Measurements from ENCODE around the gene FKBP14. TPM values are rescaled to one million over a fixed set of nuclear protein-coding genes. Genes with fewer than 3 reads are reported as not detected.

FKBP14 gene
- polyA plus RNA-seq, 3 donors = 0.43 to 1.9 (median 1.1) TPM

DNA sequence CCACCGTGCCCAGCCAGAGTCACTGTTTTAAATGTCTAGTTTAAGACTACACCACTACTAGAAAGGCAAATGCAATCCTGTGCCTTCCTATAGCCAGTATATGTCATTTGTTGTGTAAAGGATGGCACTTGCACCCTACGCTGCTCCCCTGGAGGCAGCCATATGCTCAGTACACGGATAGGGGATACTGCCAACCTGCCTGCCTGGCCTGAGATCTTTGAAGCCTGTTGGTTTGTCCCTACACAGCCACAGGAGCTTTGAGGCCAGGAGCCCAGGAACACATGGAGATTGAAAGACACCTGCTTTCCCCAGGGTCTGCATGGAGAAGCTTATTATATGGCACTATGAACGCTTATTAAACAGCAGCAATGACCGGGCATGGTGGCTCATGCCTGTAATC, 34.6 kb downstream of the FKBP14 start:
- peak overlapping the region in 1 of 7 donors; percentile 23 for H3K27ac Mint-ChIP-seq
- no peaks in the 10 kb centered on the region for H4K20me1 ChIP-seq (ENCODE audit: insufficient read depth, low read length)
- no peaks in the 10 kb centered on the region for H3K36me3 ChIP-seq (replicated peaks in 1 of 2; ENCODE audit: control insufficient read depth in 1 of 2, insufficient read depth in 2 of 2, low read length in 2 of 2)
- intact Hi-C loops (cut with micrococcal nuclease) = loop anchor here in 1 of 2 donors (5.0 kb wide), 1 partner anchor 35 kb away; the partner anchor contains the start of genes FKBP14 and PLEKHA8
- H3K9ac ChIP-seq (ENCODE audit: insufficient read depth, low read length, poor library complexity, severe bottlenecking) = no peak overlapping the region
- H3K79me2 ChIP-seq (ENCODE audit: insufficient read depth, low read length) = peaks cover 23% of the 10 kb centered on the region
- H3K4me3 Mint-ChIP-seq = no peak overlapping the region
- H3K9me3 Mint-ChIP-seq = peaks cover 12 to 32% (median 27%) of the 10 kb centered on the region in 7 donors
- peaks cover 20 to 26% of the 10 kb centered on the region in 2 donors for H3K4me1 ChIP-seq (ENCODE audit: control insufficient read depth in 1 of 2, insufficient read depth in 2 of 2, low read length in 2 of 2)
- no peak overlapping the region for H3K27ac ChIP-seq (ENCODE audit: low read depth in 1 of 2, low read length in 2 of 2)
- no peak for DNase-seq
- peaks cover 6 to 12% of the 10 kb centered on the region in 2 donors for H3K36me3 Mint-ChIP-seq
- peaks cover 0 to 5% of the 10 kb centered on the region in 2 donors for H3K27me3 ChIP-seq (ENCODE audit: control insufficient read depth in 2 of 2, insufficient read depth in 2 of 2, low read length in 2 of 2)
- peaks cover 16% of the 10 kb centered on the region in 2 donors for H3K9me3 ChIP-seq (replicated peaks in 1 of 2; ENCODE audit: control insufficient read depth in 1 of 2, insufficient read depth in 1 of 2, low read length in 2 of 2)
- H3K4me2 ChIP-seq (replicated peaks; ENCODE audit: extremely low read depth, low read length, poor library complexity, severe bottlenecking) = no peak overlapping the region
- peaks cover 23% of the 10 kb centered on the region for H3K4me1 Mint-ChIP-seq
- H2AFZ ChIP-seq (ENCODE audit: insufficient read depth, low read depth, low read length, poor library complexity, severe bottlenecking) = no peak overlapping the region
- 95% methylated on average over 3 of the region's 5 CpGs for WGBS (ENCODE audit: insufficient coverage)
- no peak overlapping the region for H3K4me3 ChIP-seq (replicated peaks in 1 of 3; ENCODE audit: low read depth in 2 of 3, low read length in 3 of 3)
- TF ChIP-seq, protein P1, sequence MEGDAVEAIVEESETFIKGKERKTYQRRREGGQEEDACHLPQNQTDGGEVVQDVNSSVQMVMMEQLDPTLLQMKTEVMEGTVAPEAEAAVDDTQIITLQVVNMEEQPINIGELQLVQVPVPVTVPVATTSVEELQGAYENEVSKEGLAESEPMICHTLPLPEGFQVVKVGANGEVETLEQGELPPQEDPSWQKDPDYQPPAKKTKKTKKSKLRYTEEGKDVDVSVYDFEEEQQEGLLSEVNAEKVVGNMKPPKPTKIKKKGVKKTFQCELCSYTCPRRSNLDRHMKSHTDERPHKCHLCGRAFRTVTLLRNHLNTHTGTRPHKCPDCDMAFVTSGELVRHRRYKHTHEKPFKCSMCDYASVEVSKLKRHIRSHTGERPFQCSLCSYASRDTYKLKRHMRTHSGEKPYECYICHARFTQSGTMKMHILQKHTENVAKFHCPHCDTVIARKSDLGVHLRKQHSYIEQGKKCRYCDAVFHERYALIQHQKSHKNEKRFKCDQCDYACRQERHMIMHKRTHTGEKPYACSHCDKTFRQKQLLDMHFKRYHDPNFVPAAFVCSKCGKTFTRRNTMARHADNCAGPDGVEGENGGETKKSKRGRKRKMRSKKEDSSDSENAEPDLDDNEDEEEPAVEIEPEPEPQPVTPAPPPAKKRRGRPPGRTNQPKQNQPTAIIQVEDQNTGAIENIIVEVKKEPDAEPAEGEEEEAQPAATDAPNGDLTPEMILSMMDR (IDR thresholded peaks at IDR 0.05) = no peak
- H3K27me3 Mint-ChIP-seq (ENCODE audit: low read depth in 3 of 3) = peaks cover 5 to 12% (median 8%) of the 10 kb centered on the region in 3 donors

DNA sequence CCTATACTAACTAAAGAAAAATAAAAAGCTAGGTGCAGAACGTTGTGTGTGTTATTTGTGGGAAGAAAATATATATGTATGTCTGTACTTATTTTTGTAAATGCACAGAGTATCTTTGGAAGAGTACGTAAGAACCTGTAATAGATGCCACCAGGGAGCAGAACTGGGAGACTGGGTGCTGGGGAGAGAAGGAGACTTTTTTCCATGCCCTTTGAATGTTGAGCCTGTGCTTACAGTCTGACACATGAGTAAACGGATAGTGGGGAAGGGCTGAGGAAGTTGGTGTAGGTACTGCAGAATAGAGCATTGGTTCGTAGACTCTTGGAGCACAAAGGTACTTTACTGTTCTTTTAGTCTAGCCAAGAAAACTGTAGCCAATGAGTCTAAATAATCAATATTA, 35.6 kb downstream of the FKBP14 start:
- no peaks in the 10 kb centered on the region for H4K20me1 ChIP-seq (ENCODE audit: insufficient read depth, low read length)
- peaks cover 26% of the 10 kb centered on the region for H3K79me2 ChIP-seq (ENCODE audit: insufficient read depth, low read length)
- H3K27me3 Mint-ChIP-seq (ENCODE audit: low read depth in 3 of 3) = peaks cover 5 to 12% (median 8%) of the 10 kb centered on the region in 3 donors
- H3K27me3 ChIP-seq (ENCODE audit: control insufficient read depth in 2 of 2, insufficient read depth in 2 of 2, low read length in 2 of 2) = peaks cover 0 to 5% of the 10 kb centered on the region in 2 donors
- H3K4me3 Mint-ChIP-seq = peak overlapping the region; percentile 29 to 93
- H3K9me3 Mint-ChIP-seq = peaks cover 8 to 26% (median 23%) of the 10 kb centered on the region in 7 donors
- peaks cover 27 to 33% of the 10 kb centered on the region in 2 donors for H3K4me1 ChIP-seq (ENCODE audit: control insufficient read depth in 1 of 2, insufficient read depth in 2 of 2, low read length in 2 of 2)
- peaks cover 7 to 8% of the 10 kb centered on the region in 2 donors for H3K36me3 Mint-ChIP-seq
- no peak for DNase-seq
- WGBS (ENCODE audit: insufficient coverage) = 100% methylated on average over 1 of the region's 4 CpGs
- H2AFZ ChIP-seq (ENCODE audit: insufficient read depth, low read depth, low read length, poor library complexity, severe bottlenecking) = no peak overlapping the region
- H3K9ac ChIP-seq (ENCODE audit: insufficient read depth, low read length, poor library complexity, severe bottlenecking) = no peak overlapping the region
- TF ChIP-seq, protein P1 (IDR thresholded peaks at IDR 0.05) = no peak
- no peak overlapping the region for H3K4me2 ChIP-seq (replicated peaks; ENCODE audit: extremely low read depth, low read length, poor library complexity, severe bottlenecking)
- peak overlapping the region in 1 of 7 donors; percentile 60 for H3K27ac Mint-ChIP-seq
- no peak overlapping the region for H3K27ac ChIP-seq (ENCODE audit: low read depth in 1 of 2, low read length in 2 of 2)
- no peak overlapping the region for H3K4me3 ChIP-seq (replicated peaks in 1 of 3; ENCODE audit: low read depth in 2 of 3, low read length in 3 of 3)
- peaks cover 12% of the 10 kb centered on the region in 2 donors for H3K9me3 ChIP-seq (replicated peaks in 1 of 2; ENCODE audit: control insufficient read depth in 1 of 2, insufficient read depth in 1 of 2, low read length in 2 of 2)
- no peaks in the 10 kb centered on the region for H3K36me3 ChIP-seq (replicated peaks in 1 of 2; ENCODE audit: control insufficient read depth in 1 of 2, insufficient read depth in 2 of 2, low read length in 2 of 2)
- peaks cover 26% of the 10 kb centered on the region for H3K4me1 Mint-ChIP-seq
- intact Hi-C loops (cut with micrococcal nuclease) = loop anchor here in 1 of 2 donors (5.0 kb wide), 1 partner anchor 36 kb away; the partner anchor contains the start of genes FKBP14 and PLEKHA8
